HL-60 (cell line): ENCODE data around the gene TNS2.

Experiments used
- GABPA ChIP-seq: IDR thresholded peaks from 2 replicates; pipeline ENCODE4 v1.6.1; 2012; ENCODE audit warnings: low read depth
- POLR2AphosphoS5 ChIP-seq: IDR thresholded peaks from 2 replicates; pipeline ENCODE4 v1.6.1; 2012; ENCODE audit warnings: low read depth
- SPI1 ChIP-seq: IDR thresholded peaks from 2 replicates; pipeline ENCODE4 v1.6.1; 2012; ENCODE audit warnings: low read depth, mild to moderate bottlenecking, borderline replicate concordance
- TF ChIP-seq, protein P1 (sequence below): IDR thresholded peaks from one replicate; pipeline ENCODE4 v1.5.1; 2011; ENCODE audit warnings: low read length, control low read depth, inconsistent platforms; ENCODE audit not compliant: insufficient read depth
- TF ChIP-seq, protein P2 (sequence below): IDR thresholded peaks from 2 replicates; pipeline ENCODE4 v1.6.1; 2012; ENCODE audit warnings: low read depth; ENCODE audit not compliant: insufficient replicate concordance

DNA sequence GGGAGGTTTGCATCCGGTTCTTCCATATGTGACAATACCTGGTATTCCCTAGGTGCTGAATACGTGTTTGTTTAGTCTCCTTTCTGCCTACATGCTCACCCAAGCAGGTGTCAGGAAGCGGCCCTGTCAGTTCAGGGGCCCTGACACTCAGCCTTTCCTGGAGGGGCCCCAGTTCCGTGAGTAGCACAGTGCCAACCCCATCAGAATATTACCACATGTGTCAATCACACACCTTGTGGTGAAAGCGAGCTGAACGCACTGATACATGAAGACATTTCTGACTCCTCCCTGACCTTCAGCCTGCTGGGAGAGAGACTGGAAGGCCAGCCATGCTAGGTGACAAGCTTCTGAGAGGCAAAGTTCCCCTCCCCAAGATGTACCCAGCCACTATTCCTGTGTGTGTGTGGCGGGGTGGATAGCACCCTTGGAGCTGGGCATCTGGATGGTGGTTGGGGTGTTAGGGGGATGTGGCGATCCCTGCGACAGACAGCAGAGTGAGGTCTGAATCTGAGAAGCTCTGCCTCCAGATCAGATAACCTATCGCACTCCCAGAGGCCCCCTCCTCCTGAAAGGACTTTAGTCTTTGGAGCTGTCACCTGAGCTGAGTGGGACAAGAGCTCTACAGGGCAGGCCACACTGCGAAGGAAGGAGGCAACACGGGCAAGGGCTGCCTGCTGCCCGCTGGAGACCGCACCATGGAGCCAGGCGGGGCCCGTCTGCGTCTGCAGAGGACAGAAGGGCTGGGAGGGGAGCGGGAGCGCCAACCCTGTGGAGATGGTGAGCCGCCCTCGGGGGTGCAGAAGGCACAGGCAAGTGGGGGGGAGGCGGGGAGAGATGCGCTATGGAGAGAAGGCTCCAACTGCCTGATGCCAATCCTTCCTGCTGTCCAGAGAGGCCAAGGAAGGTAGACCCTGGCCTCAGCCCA is 53.3 kb downstream of the TNS2 start, which contains the start of gene SOAT2:
- TF ChIP-seq, protein P1, sequence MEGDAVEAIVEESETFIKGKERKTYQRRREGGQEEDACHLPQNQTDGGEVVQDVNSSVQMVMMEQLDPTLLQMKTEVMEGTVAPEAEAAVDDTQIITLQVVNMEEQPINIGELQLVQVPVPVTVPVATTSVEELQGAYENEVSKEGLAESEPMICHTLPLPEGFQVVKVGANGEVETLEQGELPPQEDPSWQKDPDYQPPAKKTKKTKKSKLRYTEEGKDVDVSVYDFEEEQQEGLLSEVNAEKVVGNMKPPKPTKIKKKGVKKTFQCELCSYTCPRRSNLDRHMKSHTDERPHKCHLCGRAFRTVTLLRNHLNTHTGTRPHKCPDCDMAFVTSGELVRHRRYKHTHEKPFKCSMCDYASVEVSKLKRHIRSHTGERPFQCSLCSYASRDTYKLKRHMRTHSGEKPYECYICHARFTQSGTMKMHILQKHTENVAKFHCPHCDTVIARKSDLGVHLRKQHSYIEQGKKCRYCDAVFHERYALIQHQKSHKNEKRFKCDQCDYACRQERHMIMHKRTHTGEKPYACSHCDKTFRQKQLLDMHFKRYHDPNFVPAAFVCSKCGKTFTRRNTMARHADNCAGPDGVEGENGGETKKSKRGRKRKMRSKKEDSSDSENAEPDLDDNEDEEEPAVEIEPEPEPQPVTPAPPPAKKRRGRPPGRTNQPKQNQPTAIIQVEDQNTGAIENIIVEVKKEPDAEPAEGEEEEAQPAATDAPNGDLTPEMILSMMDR: no peak
- TF ChIP-seq POLR2AphosphoS5: no peak; the same call in 1 of the 2 replicates
- TF ChIP-seq, protein P2, sequence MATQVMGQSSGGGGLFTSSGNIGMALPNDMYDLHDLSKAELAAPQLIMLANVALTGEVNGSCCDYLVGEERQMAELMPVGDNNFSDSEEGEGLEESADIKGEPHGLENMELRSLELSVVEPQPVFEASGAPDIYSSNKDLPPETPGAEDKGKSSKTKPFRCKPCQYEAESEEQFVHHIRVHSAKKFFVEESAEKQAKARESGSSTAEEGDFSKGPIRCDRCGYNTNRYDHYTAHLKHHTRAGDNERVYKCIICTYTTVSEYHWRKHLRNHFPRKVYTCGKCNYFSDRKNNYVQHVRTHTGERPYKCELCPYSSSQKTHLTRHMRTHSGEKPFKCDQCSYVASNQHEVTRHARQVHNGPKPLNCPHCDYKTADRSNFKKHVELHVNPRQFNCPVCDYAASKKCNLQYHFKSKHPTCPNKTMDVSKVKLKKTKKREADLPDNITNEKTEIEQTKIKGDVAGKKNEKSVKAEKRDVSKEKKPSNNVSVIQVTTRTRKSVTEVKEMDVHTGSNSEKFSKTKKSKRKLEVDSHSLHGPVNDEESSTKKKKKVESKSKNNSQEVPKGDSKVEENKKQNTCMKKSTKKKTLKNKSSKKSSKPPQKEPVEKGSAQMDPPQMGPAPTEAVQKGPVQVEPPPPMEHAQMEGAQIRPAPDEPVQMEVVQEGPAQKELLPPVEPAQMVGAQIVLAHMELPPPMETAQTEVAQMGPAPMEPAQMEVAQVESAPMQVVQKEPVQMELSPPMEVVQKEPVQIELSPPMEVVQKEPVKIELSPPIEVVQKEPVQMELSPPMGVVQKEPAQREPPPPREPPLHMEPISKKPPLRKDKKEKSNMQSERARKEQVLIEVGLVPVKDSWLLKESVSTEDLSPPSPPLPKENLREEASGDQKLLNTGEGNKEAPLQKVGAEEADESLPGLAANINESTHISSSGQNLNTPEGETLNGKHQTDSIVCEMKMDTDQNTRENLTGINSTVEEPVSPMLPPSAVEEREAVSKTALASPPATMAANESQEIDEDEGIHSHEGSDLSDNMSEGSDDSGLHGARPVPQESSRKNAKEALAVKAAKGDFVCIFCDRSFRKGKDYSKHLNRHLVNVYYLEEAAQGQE: no peak
- no peak for TF ChIP-seq GABPA
- TF ChIP-seq SPI1: no peak
